ENCODE data around the gene TMEM80. TPM values are rescaled to one million over a fixed set of nuclear protein-coding genes. Genes with fewer than 3 reads are reported as not detected.

TMEM80 gene
- total and polyA plus RNA-seq, 9 of the 15 experiments (the other 6 are each of a cell fraction or from before 2014, with no cell fraction given), result 5.1 to 30.1 (median 12.4) TPM

DNA sequence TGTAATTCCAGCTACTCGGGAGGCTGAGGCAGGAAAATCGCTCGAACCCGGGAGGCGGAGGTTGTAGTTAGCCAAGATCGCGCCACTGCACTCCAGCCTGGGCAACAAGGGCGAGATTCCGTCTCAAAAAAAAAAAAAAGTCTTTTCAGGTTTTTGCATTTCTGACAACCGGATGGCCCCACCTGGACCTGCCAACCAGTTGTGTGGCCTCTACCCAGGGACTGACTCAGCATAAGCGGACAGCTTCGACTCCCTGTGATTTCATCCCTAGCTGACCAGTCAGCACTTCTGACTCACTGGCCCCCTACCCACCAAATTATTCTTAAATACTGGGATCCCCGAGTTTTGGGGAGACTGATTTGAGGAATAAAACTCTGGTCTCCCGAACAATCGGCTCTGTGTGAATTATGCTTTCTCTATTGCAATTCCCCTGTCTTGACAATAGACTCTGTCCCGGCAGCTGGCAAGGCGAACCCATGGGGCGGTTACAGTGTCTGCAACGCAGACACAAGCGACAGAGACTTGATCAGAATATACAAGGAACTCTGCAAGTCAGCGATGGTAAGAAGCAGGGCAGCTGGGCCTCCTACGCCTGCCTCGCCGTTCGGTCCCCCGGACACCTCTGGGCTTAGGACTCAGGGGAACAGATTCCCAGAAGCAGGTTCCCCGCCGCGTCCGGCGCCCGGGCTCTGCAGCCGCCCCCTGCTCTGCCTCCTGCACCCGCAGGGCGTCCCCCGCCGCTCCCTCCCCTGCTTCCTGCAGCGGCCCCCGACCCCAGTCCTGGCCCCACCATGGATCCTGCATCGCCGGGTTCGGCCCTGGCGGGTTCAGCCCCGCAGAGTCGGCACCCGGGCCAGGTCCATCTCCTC, 50.9 kb downstream of the TMEM80 start (continued):
- TF ChIP-seq CBX2 (IDR thresholded peaks at IDR 0.05; ENCODE audit: insufficient read depth, low read length, poor library complexity, severe bottlenecking) (no peak), ZNF232 (CRISPR knock-in tag; IDR thresholded peaks at IDR 0.05) (no peak), ELF2 (CRISPR knock-in tag; IDR thresholded peaks at IDR 0.05) (no peak), MECOM (CRISPR knock-in tag; IDR thresholded peaks at IDR 0.05) (no peak), ZFP91 (CRISPR knock-in tag; IDR thresholded peaks at IDR 0.05) (no peak), ZSCAN29 (IDR thresholded peaks at IDR 0.05) (no peak), ZSCAN32 (CRISPR knock-in tag; IDR thresholded peaks at IDR 0.05) (no peak), FOSL1 (tag; conservative IDR thresholded peaks at IDR 0.05) (no peak), MCM3 (IDR thresholded peaks at IDR 0.05) (no peak), U2AF2 (optimal IDR thresholded peaks at IDR 0.05; ENCODE audit: low read depth, low read length) (no peak), ZNF766 (CRISPR knock-in tag; conservative IDR thresholded peaks at IDR 0.05) (no peak), ZNF282 (CRISPR knock-in tag; IDR thresholded peaks at IDR 0.05) (no peak), NFIC (IDR thresholded peaks at IDR 0.05) (no peak), TOE1 (IDR thresholded peaks at IDR 0.05; ENCODE audit: borderline replicate concordance) (no peak), TOE1 (CRISPR knock-in tag; IDR thresholded peaks at IDR 0.05; ENCODE audit: borderline replicate concordance, low read depth) (no peak), CREB1 (IDR thresholded peaks at IDR 0.05) (no peak), CREB1 (CRISPR knock-in tag; IDR thresholded peaks at IDR 0.05) (no peak), MAFK (IDR thresholded peaks at IDR 0.05; ENCODE audit: low read length) (peak; percentile 71), PRPF4 (IDR thresholded peaks at IDR 0.05; ENCODE audit: insufficient read depth, low read depth, low read length, poor library complexity, severe bottlenecking) (no peak), YBX1 (IDR thresholded peaks at IDR 0.05) (no peak), FOXJ3 (CRISPR knock-in tag; IDR thresholded peaks at IDR 0.05) (no peak), PTBP1 (IDR thresholded peaks at IDR 0.05; ENCODE audit: low read depth, low read length) (no peak), ZNF23 (CRISPR knock-in tag; IDR thresholded peaks at IDR 0.05) (no peak)
- TF ChIP-seq, protein P1, sequence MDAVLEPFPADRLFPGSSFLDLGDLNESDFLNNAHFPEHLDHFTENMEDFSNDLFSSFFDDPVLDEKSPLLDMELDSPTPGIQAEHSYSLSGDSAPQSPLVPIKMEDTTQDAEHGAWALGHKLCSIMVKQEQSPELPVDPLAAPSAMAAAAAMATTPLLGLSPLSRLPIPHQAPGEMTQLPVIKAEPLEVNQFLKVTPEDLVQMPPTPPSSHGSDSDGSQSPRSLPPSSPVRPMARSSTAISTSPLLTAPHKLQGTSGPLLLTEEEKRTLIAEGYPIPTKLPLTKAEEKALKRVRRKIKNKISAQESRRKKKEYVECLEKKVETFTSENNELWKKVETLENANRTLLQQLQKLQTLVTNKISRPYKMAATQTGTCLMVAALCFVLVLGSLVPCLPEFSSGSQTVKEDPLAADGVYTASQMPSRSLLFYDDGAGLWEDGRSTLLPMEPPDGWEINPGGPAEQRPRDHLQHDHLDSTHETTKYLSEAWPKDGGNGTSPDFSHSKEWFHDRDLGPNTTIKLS (IDR thresholded peaks at IDR 0.05; ENCODE audit: borderline replicate concordance, low read depth), result no peak
- TF ChIP-seq, protein P2, sequence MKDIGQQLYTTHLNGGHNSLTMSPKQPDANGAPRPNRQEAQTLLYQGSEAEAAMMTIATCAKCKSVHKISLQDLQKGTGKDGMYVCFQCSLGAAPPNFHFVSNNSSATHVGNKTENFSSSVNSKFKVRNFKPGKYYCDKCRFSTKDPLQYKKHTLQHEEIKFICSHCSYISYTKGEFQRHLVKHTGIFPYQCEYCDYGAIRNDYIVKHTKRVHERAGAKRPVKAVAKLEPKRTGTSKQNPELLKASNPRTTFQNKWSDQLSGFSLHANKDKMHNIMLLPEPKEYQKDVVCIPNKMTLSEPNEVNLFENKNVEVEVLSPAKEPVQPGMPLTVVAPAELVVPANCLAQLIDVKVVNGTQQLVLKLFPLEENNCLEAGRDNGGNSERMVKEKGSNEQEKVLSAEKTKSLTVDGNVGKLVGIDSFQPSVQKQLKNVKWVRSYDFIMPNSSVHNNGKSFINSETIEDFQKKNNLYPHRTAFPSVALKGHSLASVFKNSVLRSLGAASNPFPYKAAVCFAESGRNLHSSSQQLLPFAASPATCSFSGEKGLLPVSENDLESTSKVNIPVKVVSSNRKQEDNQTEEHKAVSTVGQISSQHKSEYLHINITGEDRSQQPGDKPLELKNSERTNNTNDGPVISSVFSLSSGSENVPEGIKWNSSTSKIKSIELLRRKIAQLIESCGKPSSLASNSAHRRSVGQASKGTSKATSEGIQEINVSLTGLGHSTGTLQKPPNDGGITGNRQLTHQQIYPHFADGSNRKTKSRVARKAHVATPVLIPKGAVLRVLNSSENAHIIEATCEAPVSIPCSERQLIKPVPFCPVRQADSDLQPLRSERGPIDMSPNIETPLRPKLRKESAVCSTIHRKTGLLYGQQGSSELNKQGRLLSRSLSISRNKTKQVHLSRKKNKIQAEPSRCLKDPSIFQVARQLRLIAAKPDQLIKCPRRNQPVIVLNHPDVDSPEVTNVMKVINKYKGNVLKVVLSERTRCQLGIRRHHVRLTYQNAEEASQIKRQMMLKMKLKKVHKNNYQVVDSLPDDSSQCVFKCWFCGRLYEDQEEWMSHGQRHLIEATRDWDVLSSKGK (CRISPR knock-in tag; IDR thresholded peaks at IDR 0.05), result no peak
